Measurements from ENCODE around the gene PYDC1. TPM values are rescaled to one million over a fixed set of nuclear protein-coding genes. Genes with fewer than 3 reads are reported as not detected.
A peak's percentile ranks its signal among the peaks of the same experiment; 100 is the strongest.
"Not testable (repeated sequence)": the region's sequence is repeated elsewhere in the genome, so short reads cannot be mapped to it uniquely, and the experiment has no call there.

PYDC1 gene
- total RNA-seq, 4 donors from 2014 or later: not detected

DNA sequence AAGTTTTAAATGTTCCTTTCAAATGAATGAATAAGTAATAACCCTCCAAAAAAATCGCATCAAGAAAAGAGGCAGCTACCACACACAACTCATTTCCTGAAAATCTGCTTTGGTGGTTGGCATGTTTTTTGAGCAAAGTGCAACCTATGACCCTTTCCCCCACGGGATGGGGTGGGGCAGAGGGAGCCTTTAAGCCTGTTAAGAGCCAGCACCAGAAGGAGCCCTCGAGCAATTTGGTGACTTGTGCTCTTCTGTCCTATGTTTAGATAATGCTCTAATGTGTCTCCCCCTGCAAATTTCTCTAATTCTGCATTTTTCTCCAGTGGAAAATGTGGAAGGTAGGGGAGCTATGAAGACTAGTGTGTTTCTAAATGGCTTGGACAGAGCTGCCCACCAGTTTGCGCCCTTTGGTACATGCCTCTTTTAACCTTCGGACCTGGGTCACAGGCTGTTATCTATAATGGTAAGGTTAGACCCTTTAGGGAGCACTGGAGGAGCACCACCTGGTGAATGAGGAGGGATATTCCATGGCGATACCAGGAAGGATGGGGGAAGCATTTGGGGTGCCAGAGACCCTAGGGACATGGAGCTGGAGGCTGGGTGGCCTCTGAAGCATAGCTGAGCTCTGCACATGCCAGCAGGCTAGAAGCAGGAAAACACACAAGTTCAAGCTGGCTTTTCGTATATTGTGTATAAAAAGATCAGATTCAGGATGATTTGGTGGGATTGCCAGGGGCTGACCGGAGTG, 15.9 kb downstream of the PYDC1 start:
- no peaks in the 10 kb centered on the region for H3K9me3 ChIP-seq
- peaks cover 25 to 59% (median 28%) of the 10 kb centered on the region in 3 donors for H3K4me1 ChIP-seq
- WGBS, 2 donors: 25 to 45% methylated on average over 6 to 7 of the region's 8 CpGs
- peak overlapping the region; percentile 68 to 80 (median 73) for H3K27ac ChIP-seq
- peaks cover 0 to 7% (median 0%) of the 10 kb centered on the region in 4 donors for H3K27me3 ChIP-seq
- no peak for TF ChIP-seq POLR2A (IDR thresholded peaks at IDR 0.05)
- TF ChIP-seq, protein P1, sequence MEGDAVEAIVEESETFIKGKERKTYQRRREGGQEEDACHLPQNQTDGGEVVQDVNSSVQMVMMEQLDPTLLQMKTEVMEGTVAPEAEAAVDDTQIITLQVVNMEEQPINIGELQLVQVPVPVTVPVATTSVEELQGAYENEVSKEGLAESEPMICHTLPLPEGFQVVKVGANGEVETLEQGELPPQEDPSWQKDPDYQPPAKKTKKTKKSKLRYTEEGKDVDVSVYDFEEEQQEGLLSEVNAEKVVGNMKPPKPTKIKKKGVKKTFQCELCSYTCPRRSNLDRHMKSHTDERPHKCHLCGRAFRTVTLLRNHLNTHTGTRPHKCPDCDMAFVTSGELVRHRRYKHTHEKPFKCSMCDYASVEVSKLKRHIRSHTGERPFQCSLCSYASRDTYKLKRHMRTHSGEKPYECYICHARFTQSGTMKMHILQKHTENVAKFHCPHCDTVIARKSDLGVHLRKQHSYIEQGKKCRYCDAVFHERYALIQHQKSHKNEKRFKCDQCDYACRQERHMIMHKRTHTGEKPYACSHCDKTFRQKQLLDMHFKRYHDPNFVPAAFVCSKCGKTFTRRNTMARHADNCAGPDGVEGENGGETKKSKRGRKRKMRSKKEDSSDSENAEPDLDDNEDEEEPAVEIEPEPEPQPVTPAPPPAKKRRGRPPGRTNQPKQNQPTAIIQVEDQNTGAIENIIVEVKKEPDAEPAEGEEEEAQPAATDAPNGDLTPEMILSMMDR (IDR thresholded peaks at IDR 0.05): no peak
- intact Hi-C loops (cut with DNase I): no loop called here
- H3K4me3 ChIP-seq: peak overlapping the region; percentile 50 to 85 (median 66)
- no peak for DNase-seq
- peaks cover under 1 to 31% (median 3%) of the 10 kb centered on the region in 3 donors for H3K36me3 ChIP-seq

- H3K27me3 ChIP-seq; H3K9me3 ChIP-seq; DNase-seq; H3K27ac ChIP-seq; H3K4me3 ChIP-seq; intact Hi-C loops (cut with DNase I): not testable (repeated sequence)
- Histone ChIP-seq H3K4me1 (peaks cover 25 to 59% (median 28%) of the 10 kb centered on the region in 3 donors), H3K36me3 (peaks cover 6 to 40% (median 9%) of the 10 kb centered on the region in 3 donors)
- whole genome bisulfite sequencing, 2 donors: 66 to 67% methylated on average over 8 of the region's 8 CpGs
These were observed 16.8 kb downstream of the PYDC1 start for GRCh38 chr16:31200111-31200510.

DNA sequence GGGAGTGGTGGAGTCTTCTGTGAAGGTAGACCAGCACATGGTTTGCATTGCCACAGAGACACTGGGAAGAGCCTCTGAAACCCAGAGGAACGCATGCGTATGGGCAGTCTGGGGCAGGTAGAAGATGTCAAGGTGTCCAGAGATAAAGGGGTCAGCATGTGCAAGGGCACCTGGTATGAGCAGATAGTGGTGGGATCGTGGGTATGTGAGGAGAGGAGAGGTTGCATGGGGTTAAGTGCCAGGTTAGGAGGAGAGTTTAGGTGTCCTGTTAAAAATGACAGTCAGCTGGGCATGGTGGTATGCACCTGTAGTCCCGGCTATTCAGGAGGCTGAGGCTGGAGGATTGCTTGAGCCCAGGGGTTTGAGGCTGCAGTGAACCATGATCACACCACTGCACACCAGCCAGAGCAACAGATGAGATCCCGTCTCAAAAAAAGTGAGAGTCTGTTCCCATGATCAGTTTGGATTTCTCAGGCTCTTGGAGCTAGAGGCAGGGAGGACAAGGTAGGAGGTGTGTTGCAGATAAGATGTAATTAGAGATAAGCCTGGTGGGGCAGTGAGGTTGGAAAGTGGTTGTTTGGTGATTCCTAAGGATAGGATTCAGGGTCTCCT, 17.4 kb downstream of the PYDC1 start:
- H3K4me1 ChIP-seq: peaks cover 25 to 59% (median 28%) of the 10 kb centered on the region in 3 donors
- H3K36me3 ChIP-seq: peaks cover 6 to 46% (median 12%) of the 10 kb centered on the region in 3 donors
- no peaks in the 10 kb centered on the region for H3K27me3 ChIP-seq
- DNase-seq: no peak
- H3K4me3 ChIP-seq: no peak overlapping the region
- TF ChIP-seq, protein P1 (IDR thresholded peaks at IDR 0.05): no peak
- TF ChIP-seq POLR2A (IDR thresholded peaks at IDR 0.05): no peak
- intact Hi-C loops (cut with DNase I): no loop called here
- no peak overlapping the region for H3K27ac ChIP-seq
- no peaks in the 10 kb centered on the region for H3K9me3 ChIP-seq
- 87 to 94% methylated on average over 5 of the region's 5 CpGs for WGBS, 2 donors

- Histone ChIP-seq H3K27me3 (no peaks in the 10 kb centered on the region), H3K36me3 (peaks cover 6 to 58% (median 23%) of the 10 kb centered on the region in 3 donors), H3K27ac (no peak overlapping the region), H3K9me3 (no peaks in the 10 kb centered on the region), H3K4me1 (peaks cover 21 to 48% (median 24%) of the 10 kb centered on the region in 3 donors), H3K4me3 (no peak overlapping the region)
- intact Hi-C loops (cut with DNase I): no loop called here
- no peak for DNase-seq
- no peak for TF ChIP-seq POLR2A (IDR thresholded peaks at IDR 0.05)
- TF ChIP-seq, protein P1 (IDR thresholded peaks at IDR 0.05): no peak
- 60 to 71% methylated on average over 4 to 7 of the region's 7 CpGs for WGBS, 2 donors
These were observed 18.6 kb downstream of the PYDC1 start for GRCh38 chr16:31198207-31198882.

GRCh38 chr16:31196324-31197088, 20.4 kb downstream of the PYDC1 start:
- H3K27me3 ChIP-seq: no peaks in the 10 kb centered on the region
- H3K9me3 ChIP-seq: no peaks in the 10 kb centered on the region
- WGBS, 2 donors: 83 to 84% methylated on average over 17 of the region's 17 CpGs
- H3K4me1 ChIP-seq: peaks cover 10 to 30% (median 13%) of the 10 kb centered on the region in 3 donors
- intact Hi-C loops (cut with DNase I): no loop called here
- TF ChIP-seq, protein P1 (IDR thresholded peaks at IDR 0.05): no peak
- TF ChIP-seq POLR2A (IDR thresholded peaks at IDR 0.05): no peak
- peaks cover 23 to 76% (median 33%) of the 10 kb centered on the region in 3 donors for H3K36me3 ChIP-seq
- no peak overlapping the region for H3K4me3 ChIP-seq
- H3K27ac ChIP-seq: no peak overlapping the region
- DNase-seq: no peak

GRCh38 chr16:31195861-31196260, 21.1 kb downstream of the PYDC1 start:
- intact Hi-C loops (cut with DNase I); H3K9me3 ChIP-seq; H3K4me3 ChIP-seq; DNase-seq; H3K27ac ChIP-seq; H3K27me3 ChIP-seq: not testable (repeated sequence)
- Histone ChIP-seq H3K36me3 (peaks cover 25 to 82% (median 40%) of the 10 kb centered on the region in 3 donors), H3K4me1 (peaks cover 4 to 23% (median 7%) of the 10 kb centered on the region in 3 donors)
- 96 to 98% methylated on average over 11 of the region's 11 CpGs for WGBS, 2 donors
